HEK293 (cell line): ENCODE results near the gene TNNI3.

Experiments used
- GLI4 ChIP-seq: fragments of 450-650 bp; formaldehyde crosslinking; IDR thresholded peaks from 2 replicates; pipeline ENCODE4 v1.5.1; 2016; ENCODE audit warnings: missing biosample characterization, missing genetic modification characterization
- HOXD13 ChIP-seq: sonication (generic); formaldehyde crosslinking; IDR thresholded peaks from 2 replicates; pipeline ENCODE4 v1.8.0; 2022; ENCODE audit warnings: missing genetic modification reagents, borderline replicate concordance
- KLF1 ChIP-seq: fragments of 450-650 bp; formaldehyde crosslinking; IDR thresholded peaks from 2 replicates; pipeline ENCODE4 v1.5.1; 2016; ENCODE audit warnings: missing biosample characterization, missing genetic modification characterization
- KLF8 ChIP-seq: fragments of 450-650 bp; formaldehyde crosslinking; IDR thresholded peaks from 2 replicates; pipeline ENCODE4 v1.5.1; 2016; ENCODE audit warnings: missing biosample characterization, missing genetic modification characterization
- MEIS1 ChIP-seq: sonication (generic); formaldehyde crosslinking; IDR thresholded peaks from 2 replicates; pipeline ENCODE4 v1.8.1; 2022; ENCODE audit warnings: missing genetic modification reagents, mild to moderate bottlenecking, borderline replicate concordance
- MYNN ChIP-seq: fragments of 450-650 bp; formaldehyde crosslinking; IDR thresholded peaks from 2 replicates; pipeline ENCODE4 v1.5.1; 2016; ENCODE audit warnings: missing biosample characterization, missing genetic modification characterization, borderline replicate concordance
- PBX3 ChIP-seq: sonication (generic); formaldehyde crosslinking; IDR thresholded peaks from 2 replicates; pipeline ENCODE4 v1.8.1; 2022; ENCODE audit warnings: mild to moderate bottlenecking, moderate library complexity, missing genetic modification reagents
- SP2 ChIP-seq: fragments of 450-650 bp; formaldehyde crosslinking; IDR thresholded peaks from 2 replicates; pipeline ENCODE4 v1.5.1; 2016; ENCODE audit warnings: missing biosample characterization, missing genetic modification characterization
- ZBTB44 ChIP-seq: fragments of 450-650 bp; IDR thresholded peaks from 2 replicates; pipeline ENCODE4 v1.5.1; 2018; ENCODE audit warnings: missing biosample characterization, mild to moderate bottlenecking, missing genetic modification characterization
- ZNF121 ChIP-seq: fragments of 450-650 bp; formaldehyde crosslinking; IDR thresholded peaks from 2 replicates; pipeline ENCODE4 v1.5.1; 2016; ENCODE audit warnings: missing biosample characterization, missing genetic modification characterization
- ZNF132 ChIP-seq: fragments of 450-650 bp; formaldehyde crosslinking; IDR thresholded peaks from 2 replicates; pipeline ENCODE4 v1.5.1; 2017; ENCODE audit warnings: missing biosample characterization, missing genetic modification characterization, borderline replicate concordance
- ZNF174 ChIP-seq: fragments of 450-650 bp; formaldehyde crosslinking; IDR thresholded peaks from 2 replicates; pipeline ENCODE4 v1.5.0; 2017; ENCODE audit warnings: missing biosample characterization, mild to moderate bottlenecking, missing genetic modification characterization
- ZNF202 ChIP-seq: fragments of 450-650 bp; formaldehyde crosslinking; IDR thresholded peaks from 2 replicates; pipeline ENCODE4 v1.5.1; 2016; ENCODE audit warnings: missing biosample characterization, missing genetic modification characterization, borderline replicate concordance
- ZNF24 ChIP-seq: fragments of 450-650 bp; formaldehyde crosslinking; IDR thresholded peaks from 2 replicates; pipeline ENCODE4 v1.5.1; 2016; ENCODE audit warnings: missing biosample characterization, missing genetic modification characterization
- ZNF292 ChIP-seq: fragments of 450-650 bp; formaldehyde crosslinking; IDR thresholded peaks from 2 replicates; pipeline ENCODE4 v1.5.1; 2016; ENCODE audit warnings: low read depth, missing biosample characterization, missing genetic modification characterization, borderline replicate concordance
- ZNF335 ChIP-seq: fragments of 450-650 bp; formaldehyde crosslinking; conservative IDR thresholded peaks from 2 replicates; pipeline ENCODE4 v1.5.1; 2016; ENCODE audit warnings: missing biosample characterization, missing genetic modification characterization
- ZNF391 ChIP-seq: fragments of 450-650 bp; formaldehyde crosslinking; IDR thresholded peaks from 2 replicates; pipeline ENCODE4 v1.5.1; 2016; ENCODE audit warnings: low read depth, missing biosample characterization, missing genetic modification characterization, borderline replicate concordance
- ZNF416 ChIP-seq: fragments of 450-650 bp; formaldehyde crosslinking; IDR thresholded peaks from 2 replicates; pipeline ENCODE4 v1.5.1; 2016; ENCODE audit warnings: missing biosample characterization, missing genetic modification characterization
- ZNF433 ChIP-seq: fragments of 450-650 bp; formaldehyde crosslinking; IDR thresholded peaks from 2 replicates; pipeline ENCODE4 v1.5.1; 2016; ENCODE audit warnings: missing biosample characterization, missing genetic modification characterization, low read depth
- ZNF510 ChIP-seq: fragments of 450-650 bp; formaldehyde crosslinking; IDR thresholded peaks from 2 replicates; pipeline ENCODE4 v1.5.1; 2018; ENCODE audit warnings: mild to moderate bottlenecking, missing genetic modification characterization, missing biosample characterization; ENCODE audit not compliant: insufficient replicate concordance
- ZNF521 ChIP-seq: fragments of 450-650 bp; formaldehyde crosslinking; IDR thresholded peaks from 2 replicates; pipeline ENCODE4 v1.5.1; 2017; ENCODE audit warnings: missing biosample characterization, mild to moderate bottlenecking, missing genetic modification characterization
- ZNF639 ChIP-seq: fragments of 450-650 bp; formaldehyde crosslinking; IDR thresholded peaks from 2 replicates; pipeline ENCODE4 v1.5.1; 2016; ENCODE audit warnings: missing biosample characterization, missing genetic modification characterization
- ZNF843 ChIP-seq: fragments of 450-650 bp; formaldehyde crosslinking; IDR thresholded peaks from 2 replicates; pipeline ENCODE4 v1.5.1; 2016; ENCODE audit warnings: missing biosample characterization, missing genetic modification characterization
- TF ChIP-seq, protein P1 (sequence below): fragments of 450-650 bp; formaldehyde crosslinking; IDR thresholded peaks from 2 replicates; pipeline ENCODE4 v1.5.1; 2016; ENCODE audit warnings: missing biosample characterization, missing genetic modification characterization
- TF ChIP-seq, protein P2 (sequence below): fragments of 450-650 bp; formaldehyde crosslinking; IDR thresholded peaks from 2 replicates; pipeline ENCODE4 v1.5.1; 2016; ENCODE audit warnings: missing biosample characterization, missing genetic modification characterization, borderline replicate concordance

Gene TNNI3

DNA sequence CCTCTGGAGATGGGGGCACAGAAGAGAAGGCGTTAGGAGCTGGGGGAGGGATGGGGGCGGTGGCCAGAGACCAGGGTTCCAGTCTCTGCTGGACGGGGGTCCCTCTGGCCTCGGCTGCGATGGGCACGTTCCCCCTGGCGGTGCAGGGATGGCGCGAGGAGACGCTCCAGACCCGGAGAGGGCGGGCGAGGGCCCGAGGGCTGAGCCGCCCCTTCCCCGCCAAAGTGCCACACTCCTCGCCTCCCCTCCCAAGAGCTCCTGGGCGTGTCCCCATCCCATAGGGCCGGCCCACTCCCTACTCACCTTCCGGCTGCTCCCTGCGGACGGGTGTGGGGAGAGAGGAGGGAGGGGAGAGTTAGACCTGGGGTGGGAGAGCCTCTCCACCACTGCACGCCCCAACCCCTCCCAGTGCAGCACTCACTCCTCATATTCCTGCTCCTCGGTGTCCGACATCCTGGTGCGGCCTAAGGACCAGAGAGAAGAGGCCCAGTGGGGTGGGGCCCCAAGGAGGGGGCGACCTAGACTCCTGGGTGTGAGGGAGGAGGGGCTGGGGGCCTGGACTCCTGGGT, 10.7 kb downstream of the TNNI3 start (continued):
- TF ChIP-seq ZNF433 (tag by site-specific recombination) (no peak), MEIS1 (no peak), ZNF335 (tag by site-specific recombination) (peak; percentile 7; the same call in 1 of the 2 replicates), ZNF521 (no peak), ZBTB44 (tag by site-specific recombination) (no peak), ZNF510 (tag by site-specific recombination) (no peak), ZNF24 (tag by site-specific recombination) (0 out of 2 replicates have a peak, but pooled peaks have one; percentile 19), ZNF292 (tag by site-specific recombination) (no peak), GLI4 (tag by site-specific recombination) (no peak), ZNF132 (no peak), KLF1 (tag by site-specific recombination) (peak; percentile 97), ZNF416 (tag by site-specific recombination) (no peak), SP2 (tag by site-specific recombination) (peak; percentile 73), PBX3 (CRISPR knock-in tag) (no peak), HOXD13 (CRISPR knock-in tag) (no peak), KLF8 (tag by site-specific recombination) (peak; percentile 67), ZNF121 (no peak), ZNF174 (tag by site-specific recombination) (no peak), ZNF391 (tag by site-specific recombination) (no peak), ZNF843 (tag by site-specific recombination) (no peak; the same call in 1 of the 2 replicates), MYNN (no peak), ZNF639 (no peak), ZNF202 (tag by site-specific recombination) (no peak)
- TF ChIP-seq, protein P1, sequence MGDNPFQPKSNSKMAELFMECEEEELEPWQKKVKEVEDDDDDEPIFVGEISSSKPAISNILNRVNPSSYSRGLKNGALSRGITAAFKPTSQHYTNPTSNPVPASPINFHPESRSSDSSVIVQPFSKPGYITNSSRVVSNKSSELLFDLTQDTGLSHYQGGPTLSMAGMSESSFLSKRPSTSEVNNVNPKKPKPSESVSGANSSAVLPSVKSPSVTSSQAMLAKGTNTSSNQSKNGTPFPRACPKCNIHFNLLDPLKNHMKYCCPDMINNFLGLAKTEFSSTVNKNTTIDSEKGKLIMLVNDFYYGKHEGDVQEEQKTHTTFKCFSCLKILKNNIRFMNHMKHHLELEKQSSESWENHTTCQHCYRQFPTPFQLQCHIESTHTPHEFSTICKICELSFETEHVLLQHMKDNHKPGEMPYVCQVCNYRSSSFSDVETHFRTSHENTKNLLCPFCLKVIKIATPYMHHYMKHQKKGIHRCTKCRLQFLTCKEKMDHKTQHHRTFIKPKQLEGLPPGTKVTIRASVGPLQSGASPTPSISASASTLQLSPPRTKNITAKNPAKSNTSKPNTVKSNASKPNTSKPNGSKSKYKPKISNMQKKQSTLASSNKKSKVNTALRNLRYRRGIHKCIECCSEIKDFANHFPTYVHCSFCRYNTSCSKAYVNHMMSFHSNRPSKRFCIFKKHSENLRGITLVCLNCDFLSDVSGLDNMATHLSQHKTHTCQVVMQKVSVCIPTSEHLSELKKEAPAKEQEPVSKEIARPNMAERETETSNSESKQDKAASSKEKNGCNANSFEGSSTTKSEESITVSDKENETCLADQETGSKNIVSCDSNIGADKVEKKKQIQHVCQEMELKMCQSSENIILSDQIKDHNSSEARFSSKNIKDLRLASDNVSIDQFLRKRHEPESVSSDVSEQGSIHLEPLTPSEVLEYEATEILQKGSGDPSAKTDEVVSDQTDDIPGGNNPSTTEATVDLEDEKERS (tag by site-specific recombination): no peak
- TF ChIP-seq, protein P2, sequence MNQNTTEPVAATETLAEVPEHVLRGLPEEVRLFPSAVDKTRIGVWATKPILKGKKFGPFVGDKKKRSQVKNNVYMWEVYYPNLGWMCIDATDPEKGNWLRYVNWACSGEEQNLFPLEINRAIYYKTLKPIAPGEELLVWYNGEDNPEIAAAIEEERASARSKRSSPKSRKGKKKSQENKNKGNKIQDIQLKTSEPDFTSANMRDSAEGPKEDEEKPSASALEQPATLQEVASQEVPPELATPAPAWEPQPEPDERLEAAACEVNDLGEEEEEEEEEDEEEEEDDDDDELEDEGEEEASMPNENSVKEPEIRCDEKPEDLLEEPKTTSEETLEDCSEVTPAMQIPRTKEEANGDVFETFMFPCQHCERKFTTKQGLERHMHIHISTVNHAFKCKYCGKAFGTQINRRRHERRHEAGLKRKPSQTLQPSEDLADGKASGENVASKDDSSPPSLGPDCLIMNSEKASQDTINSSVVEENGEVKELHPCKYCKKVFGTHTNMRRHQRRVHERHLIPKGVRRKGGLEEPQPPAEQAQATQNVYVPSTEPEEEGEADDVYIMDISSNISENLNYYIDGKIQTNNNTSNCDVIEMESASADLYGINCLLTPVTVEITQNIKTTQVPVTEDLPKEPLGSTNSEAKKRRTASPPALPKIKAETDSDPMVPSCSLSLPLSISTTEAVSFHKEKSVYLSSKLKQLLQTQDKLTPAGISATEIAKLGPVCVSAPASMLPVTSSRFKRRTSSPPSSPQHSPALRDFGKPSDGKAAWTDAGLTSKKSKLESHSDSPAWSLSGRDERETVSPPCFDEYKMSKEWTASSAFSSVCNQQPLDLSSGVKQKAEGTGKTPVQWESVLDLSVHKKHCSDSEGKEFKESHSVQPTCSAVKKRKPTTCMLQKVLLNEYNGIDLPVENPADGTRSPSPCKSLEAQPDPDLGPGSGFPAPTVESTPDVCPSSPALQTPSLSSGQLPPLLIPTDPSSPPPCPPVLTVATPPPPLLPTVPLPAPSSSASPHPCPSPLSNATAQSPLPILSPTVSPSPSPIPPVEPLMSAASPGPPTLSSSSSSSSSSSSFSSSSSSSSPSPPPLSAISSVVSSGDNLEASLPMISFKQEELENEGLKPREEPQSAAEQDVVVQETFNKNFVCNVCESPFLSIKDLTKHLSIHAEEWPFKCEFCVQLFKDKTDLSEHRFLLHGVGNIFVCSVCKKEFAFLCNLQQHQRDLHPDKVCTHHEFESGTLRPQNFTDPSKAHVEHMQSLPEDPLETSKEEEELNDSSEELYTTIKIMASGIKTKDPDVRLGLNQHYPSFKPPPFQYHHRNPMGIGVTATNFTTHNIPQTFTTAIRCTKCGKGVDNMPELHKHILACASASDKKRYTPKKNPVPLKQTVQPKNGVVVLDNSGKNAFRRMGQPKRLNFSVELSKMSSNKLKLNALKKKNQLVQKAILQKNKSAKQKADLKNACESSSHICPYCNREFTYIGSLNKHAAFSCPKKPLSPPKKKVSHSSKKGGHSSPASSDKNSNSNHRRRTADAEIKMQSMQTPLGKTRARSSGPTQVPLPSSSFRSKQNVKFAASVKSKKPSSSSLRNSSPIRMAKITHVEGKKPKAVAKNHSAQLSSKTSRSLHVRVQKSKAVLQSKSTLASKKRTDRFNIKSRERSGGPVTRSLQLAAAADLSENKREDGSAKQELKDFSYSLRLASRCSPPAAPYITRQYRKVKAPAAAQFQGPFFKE (tag by site-specific recombination): no peak
